A673 (cell line): ENCODE measurements around the gene PRKCA. TPM values are rescaled to one million over a fixed set of nuclear protein-coding genes. Genes with fewer than 3 reads are reported as not detected.

Source experiments
- BruUV-seq: library from RNA; stranded (reverse); fragments of 400-500 nt; replicated peaks from 2 replicates; lab custom pipeline; 2021; lab: Mats Ljungman, UMichigan
- CTCF ChIA-PET: fragments of 300-600 bp; sonication (Branson Sonifier 250); formaldehyde crosslinking; loops from one replicate; lab custom pipeline; 2022; ENCODE audit warnings: antibody characterized with exemption; lab: Charles Lee
- POLR2A ChIA-PET: fragments of 300-600 bp; sonication (Branson Sonifier 250); formaldehyde crosslinking; loops from one replicate; lab custom pipeline; 2022; ENCODE audit warnings: antibody characterized with exemption; ENCODE audit not compliant: low non-redundant PET; lab: Charles Lee
- DNase-seq: peaks from one replicate; pipeline ENCODE4 v3.0.0-alpha.2; 2015; ENCODE audit warnings: low spot score
- H3K27ac ChIP-seq: fragments of 200-600 bp; sonication (generic); 2 replicates; pipeline ENCODE4 v1.5.1; 2016; ENCODE audit warnings: mixed run types, low read depth, mild to moderate bottlenecking, mixed read lengths, antibody characterized with exemption, low read length; ENCODE audit not compliant: poor library complexity, severe bottlenecking
- H3K27me3 ChIP-seq: fragments of 200-600 bp; sonication (generic); replicated peaks from 2 replicates; pipeline ENCODE4 v1.6.1; 2017; ENCODE audit warnings: mixed run types, low read depth, mild to moderate bottlenecking, mixed read lengths, antibody characterized with exemption, low read length; ENCODE audit not compliant: insufficient read depth, poor library complexity
- H3K36me3 ChIP-seq: fragments of 200-600 bp; sonication (generic); 2 replicates; pipeline ENCODE4 v1.6.1; 2016; ENCODE audit warnings: mixed run types, mild to moderate bottlenecking, mixed read lengths, antibody characterized with exemption, low read length; ENCODE audit not compliant: insufficient read depth, poor library complexity, severe bottlenecking
- H3K4me1 ChIP-seq: fragments of 200-600 bp; sonication (generic); 2 replicates; pipeline ENCODE4 v1.6.1; 2017; ENCODE audit warnings: mixed run types, mild to moderate bottlenecking, mixed read lengths, antibody characterized with exemption, low read length; ENCODE audit not compliant: insufficient read depth, poor library complexity, severe bottlenecking
- H3K4me3 ChIP-seq: fragments of 200-600 bp; sonication (generic); 2 replicates; pipeline ENCODE4 v1.5.1; 2016; ENCODE audit warnings: low read depth, mixed run types, mild to moderate bottlenecking, mixed read lengths, low read length; ENCODE audit not compliant: poor library complexity, severe bottlenecking
- H3K9me3 ChIP-seq: fragments of 200-600 bp; sonication (generic); 2 replicates; pipeline ENCODE4 v1.6.1; 2016; ENCODE audit warnings: mixed run types, low read depth, mild to moderate bottlenecking, mixed read lengths, antibody characterized with exemption, low read length; ENCODE audit not compliant: poor library complexity, severe bottlenecking
- CTCF ChIP-seq: fragments of 300-800, 200-600 bp; sonication (generic); conservative IDR thresholded peaks from 2 replicates; pipeline ENCODE4 v1.5.1; 2017; ENCODE audit warnings: low read depth, mild to moderate bottlenecking, antibody characterized with exemption, low read length, moderate library complexity, mixed read lengths
- EZH2 ChIP-seq: fragments of 200-600 bp; sonication (generic); IDR thresholded peaks from 2 replicates; pipeline ENCODE4 v1.6.1; 2017; ENCODE audit warnings: borderline replicate concordance, low read depth, mild to moderate bottlenecking, mixed read lengths, antibody characterized with exemption, low read length; ENCODE audit not compliant: poor library complexity, severe bottlenecking
- intact Hi-C: fragments of 100-400 bp; cut with micrococcal nuclease; formaldehyde crosslinking; loops from one replicate; pipeline ENCODE4 v1.10.0; 2022; ENCODE audit not compliant: unreplicated experiment
- total RNA-seq: library from RNA; stranded (reverse); gene quantifications from 2 replicates; pipeline ENCODE4 v1.2.3, GENCODE V29; 2021

Gene PRKCA
- total RNA-seq, 1 experiment from 2014 or later = 16.3 TPM

- BruUV-seq = no TSS peak
- peaks cover 31% of the 10 kb centered on the region for H3K4me1 ChIP-seq
- H3K9me3 ChIP-seq = no peaks in the 10 kb centered on the region
- no peak for TF ChIP-seq CTCF
- no peak for TF ChIP-seq EZH2
- ChIA-PET CTCF (no interaction called here), POLR2A (no interaction called here)
- peak; percentile 90 for DNase-seq
- H3K36me3 ChIP-seq = no peaks in the 10 kb centered on the region
- intact Hi-C loops = no loop called here
- H3K27me3 ChIP-seq = no peaks in the 10 kb centered on the region
- no peak overlapping the region for H3K4me3 ChIP-seq
- H3K27ac ChIP-seq = peak overlapping the region; percentile 14
Measured at GRCh38 chr17:66494023-66494803, 191.8 kb downstream of the PRKCA start.

- CTCF ChIA-PET = no interaction called here
- POLR2A ChIA-PET = no interaction called here
Measured at GRCh38 chr17:66495035-66495434, 192.6 kb downstream of the PRKCA start.

GRCh38 chr17:66496306-66496705 lies 193.9 kb downstream of the PRKCA start:
- CTCF ChIA-PET = interaction anchor here (0.6 kb wide), 1 partner anchor 380 kb away, joined by 3 read pairs; no protein-coding TSS in a partner anchor
- POLR2A ChIA-PET = no interaction called here
- DNase-seq = no peak

More at GRCh38 chr17:66495035-66495434, 192.6 kb downstream of the PRKCA start:
- Histone ChIP-seq H3K4me1 (peaks cover 31% of the 10 kb centered on the region), H3K27me3 (no peaks in the 10 kb centered on the region), H3K36me3 (no peaks in the 10 kb centered on the region), H3K9me3 (no peaks in the 10 kb centered on the region), H3K27ac (no peak overlapping the region), H3K4me3 (no peak overlapping the region)
- DNase-seq = no peak
- TF ChIP-seq CTCF (no peak), EZH2 (no peak)
- BruUV-seq = no TSS peak
- intact Hi-C loops = no loop called here

More at GRCh38 chr17:66496306-66496705, 193.9 kb downstream of the PRKCA start:
- H3K27ac ChIP-seq = no peak overlapping the region
- no peaks in the 10 kb centered on the region for H3K36me3 ChIP-seq
- intact Hi-C loops = no loop called here
- H3K9me3 ChIP-seq = no peaks in the 10 kb centered on the region
- H3K4me3 ChIP-seq = no peak overlapping the region
- no peaks in the 10 kb centered on the region for H3K27me3 ChIP-seq
- TF ChIP-seq CTCF (no peak), EZH2 (no peak)
- no TSS peak for BruUV-seq
- H3K4me1 ChIP-seq = peaks cover 28% of the 10 kb centered on the region
